OCI-LY3 (cell line): ENCODE measurements around the gene NBEA.

Source experiments
- H2AFZ ChIP-seq: fragments of 200-600, 300-600 bp; shearing (Covaris generic); 2 replicates; pipeline ENCODE4 v1.6.0; 2014; ENCODE audit warnings: antibody characterized with exemption, low read depth, low read length
- H3K27ac ChIP-seq: fragments of 200-600, 300-600 bp; sonication (generic); 2 replicates; pipeline ENCODE4 v1.5.1; 2014; ENCODE audit warnings: mild to moderate bottlenecking, low read length, moderate library complexity, mixed read lengths
- H3K27me3 ChIP-seq: fragments of 200-600, 300-600 bp; sonication (generic); 2 replicates; pipeline ENCODE4 v1.6.1; 2014; ENCODE audit warnings: low read depth, low read length, mixed read lengths
- H3K36me3 ChIP-seq: fragments of 200-600, 300-600 bp; sonication (generic); replicated peaks from 2 replicates; pipeline ENCODE3; 2014; ENCODE audit warnings: low read depth, low read length, mixed read lengths
- H3K4me1 ChIP-seq: fragments of 300-600, 200-600 bp; sonication (generic); 2 replicates; pipeline ENCODE4 v1.6.1; 2014; ENCODE audit warnings: low read length, mixed read lengths
- H3K4me2 ChIP-seq: fragments of 200-600, 300-600 bp; sonication (generic); 2 replicates; pipeline ENCODE4 v1.6.1; 2014; ENCODE audit warnings: low read length, mixed read lengths
- H3K4me3 ChIP-seq: fragments of 300-600, 200-600 bp; sonication (generic); 2 replicates; pipeline ENCODE4 v1.5.1; 2014; ENCODE audit warnings: antibody characterized with exemption, mild to moderate bottlenecking, low read length, moderate library complexity
- H3K79me2 ChIP-seq: fragments of 300-600, 200-600 bp; shearing (Covaris generic); 2 replicates; pipeline ENCODE4 v1.6.1; 2014; ENCODE audit warnings: mild to moderate bottlenecking, low read length, mixed read lengths
- H3K9ac ChIP-seq: fragments of 300-600, 200-600 bp; shearing (Covaris generic); 2 replicates; pipeline ENCODE4 v1.6.0; 2014; ENCODE audit warnings: mild to moderate bottlenecking, low read length, moderate library complexity
- H3K9me3 ChIP-seq: fragments of 200-600, 300-600 bp; shearing (Covaris generic); 2 replicates; pipeline ENCODE4 v1.6.1; 2014; ENCODE audit warnings: low read length, mixed read lengths; ENCODE audit not compliant: insufficient read depth
- H4K20me1 ChIP-seq: fragments of 200-600, 300-600 bp; sonication (generic); 2 replicates; pipeline ENCODE4 v1.6.1; 2016; ENCODE audit warnings: low read length, mixed read lengths; ENCODE audit not compliant: insufficient read depth
- EZH2phosphoT487 ChIP-seq: fragments of 200-600 bp; shearing (Covaris generic); IDR thresholded peaks from 2 replicates; pipeline ENCODE4 v1.6.1; 2018; ENCODE audit warnings: antibody characterized with exemption, mixed run types, low read depth
- TF ChIP-seq, protein P1 (sequence below): fragments of 200-600, 300-600 bp; sonication (generic); IDR thresholded peaks from 2 replicates; pipeline ENCODE4 v1.5.1; 2014; ENCODE audit warnings: antibody characterized with exemption, low read length, low read depth

Gene NBEA

DNA sequence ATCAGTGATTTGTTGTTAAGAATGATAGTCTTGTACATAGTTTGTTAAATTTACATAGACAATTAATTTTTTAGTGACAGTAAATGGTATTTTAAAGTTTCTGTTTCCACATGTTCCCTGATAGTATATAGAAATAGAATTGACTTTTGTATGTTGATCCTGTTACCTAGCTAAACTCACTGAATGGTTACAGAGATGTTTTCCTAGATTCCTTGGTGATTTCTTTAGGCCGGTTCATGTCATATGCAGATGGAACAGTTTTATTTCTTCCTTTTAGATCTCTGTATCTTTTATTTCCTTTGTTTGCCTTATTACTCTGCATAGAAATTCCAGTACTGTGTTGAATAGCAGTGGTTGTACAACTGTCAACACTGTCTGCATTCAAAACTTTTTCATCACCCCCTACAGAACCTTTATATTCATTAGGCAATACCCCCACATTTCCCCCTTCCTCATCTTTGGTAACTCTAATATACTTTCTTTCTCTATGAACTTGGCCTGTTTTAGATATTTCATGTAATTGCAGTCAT is 86.3 kb downstream of the NBEA start:
- Histone ChIP-seq H3K9me3 (no peaks in the 10 kb centered on the region), H3K4me2 (no peak overlapping the region), H3K79me2 (no peaks in the 10 kb centered on the region), H3K4me3 (no peak overlapping the region), H3K27me3 (no peaks in the 10 kb centered on the region), H2AFZ (no peak overlapping the region), H4K20me1 (no peaks in the 10 kb centered on the region), H3K36me3 (no peaks in the 10 kb centered on the region), H3K27ac (no peak overlapping the region), H3K4me1 (no peaks in the 10 kb centered on the region), H3K9ac (no peak overlapping the region)
- no peak for TF ChIP-seq EZH2phosphoT487
- TF ChIP-seq, protein P1, sequence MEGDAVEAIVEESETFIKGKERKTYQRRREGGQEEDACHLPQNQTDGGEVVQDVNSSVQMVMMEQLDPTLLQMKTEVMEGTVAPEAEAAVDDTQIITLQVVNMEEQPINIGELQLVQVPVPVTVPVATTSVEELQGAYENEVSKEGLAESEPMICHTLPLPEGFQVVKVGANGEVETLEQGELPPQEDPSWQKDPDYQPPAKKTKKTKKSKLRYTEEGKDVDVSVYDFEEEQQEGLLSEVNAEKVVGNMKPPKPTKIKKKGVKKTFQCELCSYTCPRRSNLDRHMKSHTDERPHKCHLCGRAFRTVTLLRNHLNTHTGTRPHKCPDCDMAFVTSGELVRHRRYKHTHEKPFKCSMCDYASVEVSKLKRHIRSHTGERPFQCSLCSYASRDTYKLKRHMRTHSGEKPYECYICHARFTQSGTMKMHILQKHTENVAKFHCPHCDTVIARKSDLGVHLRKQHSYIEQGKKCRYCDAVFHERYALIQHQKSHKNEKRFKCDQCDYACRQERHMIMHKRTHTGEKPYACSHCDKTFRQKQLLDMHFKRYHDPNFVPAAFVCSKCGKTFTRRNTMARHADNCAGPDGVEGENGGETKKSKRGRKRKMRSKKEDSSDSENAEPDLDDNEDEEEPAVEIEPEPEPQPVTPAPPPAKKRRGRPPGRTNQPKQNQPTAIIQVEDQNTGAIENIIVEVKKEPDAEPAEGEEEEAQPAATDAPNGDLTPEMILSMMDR = no peak

DNA sequence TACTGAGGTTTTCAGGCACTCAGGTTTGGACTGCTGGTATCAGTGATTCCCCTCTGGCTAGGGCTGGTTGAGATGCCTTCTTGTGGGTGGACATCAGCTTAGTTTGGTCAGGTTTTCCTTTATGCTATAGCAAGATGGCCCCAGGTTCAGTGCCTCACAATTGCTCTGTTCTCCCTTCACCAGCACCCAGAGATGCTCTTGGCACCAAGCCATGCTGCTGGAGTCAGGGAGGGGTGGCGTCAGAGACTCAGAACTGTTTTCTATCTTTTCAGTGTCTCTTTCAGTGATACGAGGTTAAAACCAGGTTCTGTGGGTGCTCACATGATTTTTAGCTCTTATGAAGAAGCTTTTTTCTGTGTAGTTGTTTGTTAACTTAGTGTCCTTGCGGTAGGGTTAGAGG is 96.9 kb downstream of the NBEA start:
- Histone ChIP-seq H3K4me1 (no peaks in the 10 kb centered on the region), H3K4me3 (no peak overlapping the region), H2AFZ (no peak overlapping the region), H3K36me3 (no peaks in the 10 kb centered on the region), H3K4me2 (no peak overlapping the region), H3K79me2 (no peaks in the 10 kb centered on the region), H3K27me3 (no peaks in the 10 kb centered on the region), H3K27ac (no peak overlapping the region), H3K9ac (no peak overlapping the region), H4K20me1 (no peaks in the 10 kb centered on the region), H3K9me3 (no peaks in the 10 kb centered on the region)
- TF ChIP-seq, protein P1 = no peak
- no peak for TF ChIP-seq EZH2phosphoT487

DNA sequence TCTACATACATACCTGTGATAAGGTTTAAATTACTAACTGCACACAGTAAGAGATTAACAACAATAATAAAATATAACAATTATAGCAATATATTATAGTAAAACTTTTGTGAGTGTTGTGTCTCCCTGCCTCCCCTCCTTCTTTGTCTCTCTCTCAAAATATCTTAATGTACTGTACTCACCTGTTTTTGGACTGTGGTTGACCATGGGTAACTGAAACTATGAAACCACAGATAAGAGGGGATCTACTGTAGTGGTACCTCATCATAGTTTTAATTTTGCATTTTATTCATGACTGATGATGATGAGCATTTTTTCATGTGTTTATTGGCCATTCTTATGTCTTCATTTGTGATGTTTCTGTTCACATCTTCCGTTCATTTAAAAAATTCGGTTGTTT is 104.5 kb downstream of the NBEA start:
- TF ChIP-seq, protein P1 = no peak
- no peak for TF ChIP-seq EZH2phosphoT487
- Histone ChIP-seq H3K27ac (no peak overlapping the region), H4K20me1 (no peaks in the 10 kb centered on the region), H3K79me2 (no peaks in the 10 kb centered on the region), H3K9ac (no peak overlapping the region), H3K9me3 (no peaks in the 10 kb centered on the region), H3K4me1 (no peaks in the 10 kb centered on the region), H2AFZ (no peak overlapping the region), H3K4me3 (no peak overlapping the region), H3K27me3 (no peaks in the 10 kb centered on the region), H3K36me3 (no peaks in the 10 kb centered on the region), H3K4me2 (no peak overlapping the region)

DNA sequence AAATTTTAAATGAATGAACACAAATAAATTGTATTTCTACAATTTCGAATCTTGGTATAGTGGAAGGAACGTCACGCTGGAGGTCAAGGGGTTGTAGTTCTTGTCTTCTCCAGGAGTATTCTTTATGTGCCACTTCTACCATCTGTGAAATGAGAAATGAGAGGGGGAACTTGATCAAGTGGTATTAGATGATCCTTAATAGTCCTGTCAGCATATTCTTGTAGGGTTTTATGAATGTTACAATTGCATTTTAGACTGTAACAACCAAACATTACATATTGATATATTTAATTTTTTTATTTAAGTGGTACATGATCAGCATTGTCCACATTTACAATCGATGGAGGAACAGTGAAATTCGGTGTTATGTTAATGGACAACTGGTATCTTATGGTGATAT is 113.6 kb downstream of the NBEA start:
- Histone ChIP-seq H3K36me3 (no peaks in the 10 kb centered on the region), H4K20me1 (no peaks in the 10 kb centered on the region), H3K9ac (no peak overlapping the region), H3K9me3 (no peaks in the 10 kb centered on the region), H3K4me1 (peaks cover 4% of the 10 kb centered on the region; the same call in 1 of the 2 replicates), H3K27me3 (no peaks in the 10 kb centered on the region), H3K4me2 (no peak overlapping the region), H3K27ac (no peak overlapping the region), H2AFZ (no peak overlapping the region), H3K79me2 (no peaks in the 10 kb centered on the region), H3K4me3 (no peak overlapping the region)
- TF ChIP-seq EZH2phosphoT487 = no peak
- TF ChIP-seq, protein P1 = no peak
